WTC11 (cell line): Measurements from ENCODE around the gene LPP.

ENCODE experiments used
- CREB1 ChIP-seq: sonication (generic); formaldehyde crosslinking; IDR thresholded peaks from 2 replicates; pipeline ENCODE4 v1.8.0; 2023; ENCODE audit warnings: mild to moderate bottlenecking, missing genetic modification reagents
- CTCF ChIP-seq: fragments of 200-600 bp; IDR thresholded peaks from 2 replicates; pipeline ENCODE4 v1.8.0; 2022; ENCODE audit warnings: antibody characterized with exemption
- JUN ChIP-seq: sonication (generic); formaldehyde crosslinking; IDR thresholded peaks from 2 replicates; pipeline ENCODE4 v1.8.0; 2023; ENCODE audit warnings: mild to moderate bottlenecking, missing genetic modification reagents
- MAX ChIP-seq: sonication (generic); formaldehyde crosslinking; IDR thresholded peaks from 2 replicates; pipeline ENCODE4 v1.8.0; 2022; ENCODE audit warnings: mild to moderate bottlenecking, missing genetic modification reagents
- USF2 ChIP-seq: sonication (generic); formaldehyde crosslinking; IDR thresholded peaks from 2 replicates; pipeline ENCODE4 v1.8.1; 2023; ENCODE audit warnings: mild to moderate bottlenecking, missing genetic modification reagents, moderate library complexity

- TF ChIP-seq CTCF, result no peak
- no peak for TF ChIP-seq JUN (CRISPR knock-in tag)
- no peak for TF ChIP-seq CREB1 (CRISPR knock-in tag)
- no peak for TF ChIP-seq USF2 (CRISPR knock-in tag)
- no peak for TF ChIP-seq MAX (CRISPR knock-in tag)
Observed at GRCh38 chr3:188769831-188770230, 615.9 kb downstream of the LPP start.
